GM23248 (cell line): ENCODE measurements around the gene ACTN4.

Experiments
- EZH2 ChIP-seq: fragments of 200-600 bp; sonication (generic); IDR thresholded peaks from 2 replicates; pipeline ENCODE4 v1.6.1; 2018; ENCODE audit warnings: antibody characterized with exemption, mild to moderate bottlenecking; ENCODE audit not compliant: insufficient read depth, poor library complexity, severe bottlenecking
- EZH2phosphoT487 ChIP-seq: fragments of 200-600 bp; sonication (generic); IDR thresholded peaks from 2 replicates; pipeline ENCODE4 v1.6.1; 2018; ENCODE audit warnings: antibody characterized with exemption, moderate library complexity, mild to moderate bottlenecking, low read depth; ENCODE audit not compliant: insufficient read depth

DNA sequence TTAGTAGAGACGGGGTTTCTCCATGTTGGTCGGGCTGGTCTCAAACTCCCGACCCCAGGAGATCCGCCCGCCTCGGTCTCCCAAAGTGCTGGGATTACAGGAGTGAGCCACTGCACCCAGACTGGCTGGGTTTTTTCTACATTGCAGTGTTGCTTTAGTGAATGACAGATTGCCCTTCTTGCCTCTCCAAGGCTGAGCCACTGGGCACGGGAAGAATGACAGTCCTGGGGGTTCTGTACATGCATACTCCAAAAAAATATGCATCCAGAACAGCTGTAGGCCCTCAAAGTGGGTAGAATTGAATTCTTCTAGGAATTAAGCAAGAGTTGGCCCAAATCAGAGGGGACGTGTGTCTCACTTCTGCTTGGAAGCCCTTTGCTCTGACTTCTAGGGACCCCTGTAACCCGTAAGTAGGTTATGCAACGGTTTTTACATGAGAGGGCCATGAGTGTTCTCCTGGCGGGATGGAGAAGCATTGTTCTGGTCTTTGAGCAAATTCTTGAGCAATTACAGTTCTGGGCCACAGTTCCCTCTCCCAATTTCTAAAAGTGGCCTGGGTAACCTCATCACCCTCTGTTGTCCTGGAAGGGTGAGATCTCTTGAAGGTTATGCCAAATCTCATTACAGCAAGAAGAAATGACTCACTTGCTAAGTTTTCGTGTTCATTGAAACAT is 3.6 kb downstream of the ACTN4 start:
- no peak for TF ChIP-seq EZH2
- TF ChIP-seq EZH2phosphoT487: no peak
